ENCODE measurements around the gene OLA1. TPM values are rescaled to one million over a fixed set of nuclear protein-coding genes. Genes with fewer than 3 reads are reported as not detected.

Gene OLA1
- polyA plus RNA-seq (2011; rRNA removed): 101 and 148 TPM in 2 replicates
- polyA minus RNA-seq (2011; rRNA and poly(A)+ RNA removed): 39.8 and 81.8 TPM in 2 replicates

DNA sequence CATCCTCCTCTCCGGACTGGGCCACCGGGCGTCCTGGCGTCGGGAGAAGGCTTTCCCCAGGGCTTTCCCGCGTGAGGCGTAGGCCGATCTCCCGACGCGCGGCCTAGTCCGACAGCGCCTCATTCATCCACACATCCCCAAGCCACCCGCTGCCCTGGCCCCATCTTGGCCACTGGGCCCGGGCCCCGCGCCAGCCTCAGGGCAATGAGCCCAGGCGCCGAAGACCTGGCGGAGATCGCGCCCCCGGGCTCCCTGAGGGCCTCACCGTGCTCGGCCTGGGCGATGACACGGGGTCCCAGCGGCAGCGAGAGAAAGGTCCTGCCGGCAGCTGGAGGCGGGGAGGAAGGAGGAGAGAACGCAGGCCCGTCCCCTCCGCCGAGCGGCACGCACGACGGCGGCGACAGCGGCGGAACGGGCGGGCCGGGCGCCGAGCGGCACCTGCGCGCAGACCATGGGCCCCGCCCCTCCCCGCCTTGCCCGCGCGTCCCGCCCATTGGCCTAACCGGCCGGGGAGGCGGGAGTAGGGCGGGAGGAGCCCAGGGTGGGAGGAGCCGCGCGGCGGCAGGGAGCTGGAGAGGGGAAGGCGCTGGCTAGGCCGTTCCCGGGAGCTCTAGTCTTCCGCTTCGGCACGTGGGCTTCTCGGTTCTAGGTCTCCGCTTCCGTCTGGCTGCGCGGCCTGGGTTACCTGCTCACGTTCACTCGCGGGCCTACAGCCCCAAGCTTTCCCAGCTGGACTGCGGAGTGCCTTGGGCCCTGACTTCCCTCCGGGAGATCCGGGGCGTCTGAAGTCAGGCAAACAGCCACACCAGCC, at the start of gene OLA1:
Gene OLA1 (minus strand): TSS at position 346 of the 811 bp plus-strand sequence. CDS start 1,717 bp downstream, outside the sequence.
- ChIA-PET POLR2A (no interaction called here), CTCF (interaction anchor here (1.1 kb wide), 1 partner anchor 109 kb away, joined by 3 read pairs; no protein-coding TSS in a partner anchor)

DNA sequence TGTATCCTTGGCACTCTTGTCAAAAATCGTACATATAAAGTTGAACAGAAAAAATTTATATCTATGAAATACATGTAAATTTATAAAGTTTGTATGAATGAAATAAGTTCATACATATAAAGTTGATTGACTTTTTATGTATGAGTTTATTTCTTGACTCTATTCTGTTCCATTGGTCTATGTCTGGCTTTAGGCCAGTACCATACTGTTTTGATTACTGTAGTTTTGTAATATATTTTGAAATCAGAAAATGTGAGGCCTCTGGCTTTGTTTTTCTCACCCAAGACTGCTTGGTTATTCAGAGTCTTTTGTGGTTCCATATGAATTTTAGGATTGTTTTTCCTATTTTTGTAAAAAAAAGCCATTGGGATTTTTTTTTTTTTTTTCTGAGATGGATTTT, 44.6 kb upstream of the OLA1 start:
- Histone ChIP-seq H3K4me3 (ENCODE audit: low read depth, low read length) (no peak overlapping the region), H3K27me3 (ENCODE audit: control insufficient read depth, insufficient read depth, low read length) (no peaks in the 10 kb centered on the region), H3K27ac (ENCODE audit: low read depth, low read length) (no peak overlapping the region), H3K9me3 (ENCODE audit: control insufficient read depth, insufficient read depth, low read length) (peaks cover 9% of the 10 kb centered on the region)
- POLR2A ChIA-PET: no interaction called here
- CTCF ChIA-PET: interaction anchor here (0.6 kb wide), 1 partner anchor 12 kb away, joined by 4 read pairs; no protein-coding TSS in a partner anchor
- DNase-seq (ENCODE audit: low read depth, low spot score): no peak
- TF ChIP-seq, protein P1, sequence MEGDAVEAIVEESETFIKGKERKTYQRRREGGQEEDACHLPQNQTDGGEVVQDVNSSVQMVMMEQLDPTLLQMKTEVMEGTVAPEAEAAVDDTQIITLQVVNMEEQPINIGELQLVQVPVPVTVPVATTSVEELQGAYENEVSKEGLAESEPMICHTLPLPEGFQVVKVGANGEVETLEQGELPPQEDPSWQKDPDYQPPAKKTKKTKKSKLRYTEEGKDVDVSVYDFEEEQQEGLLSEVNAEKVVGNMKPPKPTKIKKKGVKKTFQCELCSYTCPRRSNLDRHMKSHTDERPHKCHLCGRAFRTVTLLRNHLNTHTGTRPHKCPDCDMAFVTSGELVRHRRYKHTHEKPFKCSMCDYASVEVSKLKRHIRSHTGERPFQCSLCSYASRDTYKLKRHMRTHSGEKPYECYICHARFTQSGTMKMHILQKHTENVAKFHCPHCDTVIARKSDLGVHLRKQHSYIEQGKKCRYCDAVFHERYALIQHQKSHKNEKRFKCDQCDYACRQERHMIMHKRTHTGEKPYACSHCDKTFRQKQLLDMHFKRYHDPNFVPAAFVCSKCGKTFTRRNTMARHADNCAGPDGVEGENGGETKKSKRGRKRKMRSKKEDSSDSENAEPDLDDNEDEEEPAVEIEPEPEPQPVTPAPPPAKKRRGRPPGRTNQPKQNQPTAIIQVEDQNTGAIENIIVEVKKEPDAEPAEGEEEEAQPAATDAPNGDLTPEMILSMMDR (IDR thresholded peaks at IDR 0.05; ENCODE audit: low read depth, low read length): no peak

More for the DNA sequence above, at the start of gene OLA1:
- peaks cover 3% of the 10 kb centered on the region; the same call in 1 of the 2 replicates for H3K9me3 ChIP-seq (ENCODE audit: control insufficient read depth, insufficient read depth, low read length)
- TF ChIP-seq, protein P1 (IDR thresholded peaks at IDR 0.05; ENCODE audit: low read depth, low read length): no peak
- H3K27me3 ChIP-seq (ENCODE audit: control insufficient read depth, insufficient read depth, low read length): no peaks in the 10 kb centered on the region
- H3K27ac ChIP-seq (ENCODE audit: low read depth, low read length): peak within 1 kb of the TSS; percentile 52
- peak; percentile 63 for DNase-seq (ENCODE audit: low read depth, low spot score)
- peak within 1 kb of the TSS; percentile 79 for H3K4me3 ChIP-seq (ENCODE audit: low read depth, low read length)

DNA sequence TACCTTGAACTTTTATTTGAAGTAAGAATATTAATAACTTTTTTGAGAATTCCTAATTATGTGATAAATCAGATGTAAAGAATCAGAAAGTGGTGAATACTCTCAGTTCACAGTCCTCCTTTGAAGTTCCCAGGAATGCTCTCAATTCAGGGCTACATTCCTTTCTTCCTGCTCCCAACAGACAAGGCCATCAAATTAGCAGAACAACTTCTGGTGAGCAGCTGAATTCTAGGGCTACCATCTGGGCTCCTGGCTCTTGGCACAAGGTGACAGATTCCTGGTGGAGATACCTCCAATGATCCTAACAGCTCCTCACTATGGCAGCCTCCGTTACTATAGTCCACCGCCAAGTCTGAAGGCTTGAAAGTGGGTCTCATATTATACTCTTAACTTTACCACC, 37.8 kb upstream of the OLA1 start:
- ChIA-PET CTCF (no interaction called here), POLR2A (no interaction called here)
- TF ChIP-seq, protein P1 (IDR thresholded peaks at IDR 0.05; ENCODE audit: low read depth, low read length): no peak
- no peaks in the 10 kb centered on the region for H3K9me3 ChIP-seq (ENCODE audit: control insufficient read depth, insufficient read depth, low read length)
- DNase-seq (ENCODE audit: low read depth, low spot score): no peak
- H3K4me3 ChIP-seq (ENCODE audit: low read depth, low read length): no peak overlapping the region
- peaks cover 11% of the 10 kb centered on the region for H3K27me3 ChIP-seq (ENCODE audit: control insufficient read depth, insufficient read depth, low read length)
- no peak overlapping the region for H3K27ac ChIP-seq (ENCODE audit: low read depth, low read length)

DNA sequence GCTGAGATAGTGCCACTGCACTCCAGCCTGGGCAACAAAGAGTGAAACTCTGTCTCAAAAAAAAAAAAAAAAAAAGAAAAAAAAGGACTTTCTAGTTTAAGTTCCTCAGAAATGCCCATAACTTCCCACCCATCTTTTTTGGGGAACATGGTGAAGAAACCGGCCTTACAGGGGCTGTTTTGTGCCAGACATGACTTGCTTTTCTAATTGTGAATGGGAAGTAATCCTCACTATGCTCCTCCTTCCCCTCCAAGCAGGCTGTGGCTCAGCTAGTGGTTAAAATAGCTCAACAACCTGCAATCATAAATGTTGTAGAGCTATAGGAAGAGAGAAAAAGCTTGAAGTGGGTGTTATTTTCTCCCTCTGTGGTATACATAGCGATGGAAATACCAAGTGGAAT, 34.1 kb upstream of the OLA1 start:
- no peak overlapping the region for H3K27ac ChIP-seq (ENCODE audit: low read depth, low read length)
- DNase-seq (ENCODE audit: low read depth, low spot score): no peak
- TF ChIP-seq, protein P1 (IDR thresholded peaks at IDR 0.05; ENCODE audit: low read depth, low read length): no peak
- peaks cover 11% of the 10 kb centered on the region for H3K27me3 ChIP-seq (ENCODE audit: control insufficient read depth, insufficient read depth, low read length)
- no peak overlapping the region for H3K4me3 ChIP-seq (ENCODE audit: low read depth, low read length)
- ChIA-PET POLR2A (interaction anchor here (0.7 kb wide), 1 partner anchor 128 kb away, joined by 5 read pairs; no protein-coding TSS in a partner anchor), CTCF (no interaction called here)
- H3K9me3 ChIP-seq (ENCODE audit: control insufficient read depth, insufficient read depth, low read length): no peaks in the 10 kb centered on the region

DNA sequence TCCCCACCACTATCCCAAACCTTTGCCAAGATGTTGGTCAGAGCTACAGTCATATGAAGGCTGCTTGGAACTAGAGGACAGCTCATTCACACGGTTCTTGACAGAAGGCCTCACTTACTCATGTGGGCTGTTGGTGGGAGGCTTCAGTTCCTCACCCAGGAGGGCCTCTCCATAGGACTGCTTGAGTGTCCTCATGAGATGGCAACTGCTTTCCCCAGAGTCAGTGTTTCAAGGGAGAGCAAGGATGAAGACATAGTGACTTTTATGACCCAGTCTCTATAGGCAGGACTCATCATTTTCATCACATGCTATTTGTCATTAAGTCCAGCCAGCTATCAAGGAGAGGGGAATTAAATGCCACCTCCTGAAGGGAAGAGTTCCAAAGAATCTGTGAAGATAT, 33.4 kb upstream of the OLA1 start:
- TF ChIP-seq, protein P1 (IDR thresholded peaks at IDR 0.05; ENCODE audit: low read depth, low read length): no peak
- Histone ChIP-seq H3K27me3 (ENCODE audit: control insufficient read depth, insufficient read depth, low read length) (peaks cover 11% of the 10 kb centered on the region), H3K27ac (ENCODE audit: low read depth, low read length) (no peak overlapping the region), H3K9me3 (ENCODE audit: control insufficient read depth, insufficient read depth, low read length) (no peaks in the 10 kb centered on the region), H3K4me3 (ENCODE audit: low read depth, low read length) (no peak overlapping the region)
- no peak for DNase-seq (ENCODE audit: low read depth, low spot score)
- ChIA-PET POLR2A (interaction anchor here (0.7 kb wide), 1 partner anchor 128 kb away, joined by 5 read pairs; no protein-coding TSS in a partner anchor), CTCF (no interaction called here)
